ENCODE results near the gene BCL10. TPM values are rescaled to one million over a fixed set of nuclear protein-coding genes. Genes with fewer than 3 reads are reported as not detected.

BCL10 gene
- 14.3 and 15.6 TPM in 2 replicates for total RNA-seq
- polyA plus RNA-seq (2012): 9.1 TPM

- peak; percentile 99 for DNase-seq (ENCODE audit: low read depth)
Measured at GRCh38 chr1:85276215-85276977, at the start of gene BCL10. BCL10 (minus strand) TSS chr1:85276632; CDS start chr1:85276352, 280 bp downstream.

- no peak for DNase-seq (ENCODE audit: low read depth)
Measured at GRCh38 chr1:85325920-85326319, 49.5 kb upstream of the BCL10 start.

GRCh38 chr1:85323770-85324169, 47.3 kb upstream of the BCL10 start:
- no peak for DNase-seq (ENCODE audit: low read depth)

GRCh38 chr1:85322655-85323054, 46.2 kb upstream of the BCL10 start:
- no peak for DNase-seq (ENCODE audit: low read depth)

- DNase-seq (ENCODE audit: low read depth): peak; percentile 91
Measured at GRCh38 chr1:85321237-85321964, 45.0 kb upstream of the BCL10 start.

- DNase-seq (ENCODE audit: low read depth): no peak
Measured at GRCh38 chr1:85320371-85321131, 44.1 kb upstream of the BCL10 start.

GRCh38 chr1:85319931-85320330, 43.5 kb upstream of the BCL10 start:
- DNase-seq (ENCODE audit: low read depth): no peak

GRCh38 chr1:85319491-85319890, 43.1 kb upstream of the BCL10 start:
- no peak for DNase-seq (ENCODE audit: low read depth)

- DNase-seq (ENCODE audit: low read depth): no peak
Measured at GRCh38 chr1:85318217-85318616, 41.8 kb upstream of the BCL10 start.

- DNase-seq (ENCODE audit: low read depth): no peak
Measured at GRCh38 chr1:85317560-85317959, 41.1 kb upstream of the BCL10 start.

- no peak for DNase-seq (ENCODE audit: low read depth)
Measured at GRCh38 chr1:85316321-85316720, 39.9 kb upstream of the BCL10 start.

- no peak for DNase-seq (ENCODE audit: low read depth)
Measured at GRCh38 chr1:85315789-85316188, 39.4 kb upstream of the BCL10 start.

- no peak for DNase-seq (ENCODE audit: low read depth)
Measured at GRCh38 chr1:85314726-85315125, 38.3 kb upstream of the BCL10 start.

- peak; percentile 91 for DNase-seq (ENCODE audit: low read depth)
Measured at GRCh38 chr1:85313888-85314696, 37.7 kb upstream of the BCL10 start.

GRCh38 chr1:85311818-85312217, 35.4 kb upstream of the BCL10 start:
- DNase-seq (ENCODE audit: low read depth): no peak

GRCh38 chr1:85308833-85309350, 32.5 kb upstream of the BCL10 start:
- no peak for DNase-seq (ENCODE audit: low read depth)

GRCh38 chr1:85307987-85308832, 31.8 kb upstream of the BCL10 start:
- peak; percentile 89 for DNase-seq (ENCODE audit: low read depth)

GRCh38 chr1:85306236-85306635, 29.8 kb upstream of the BCL10 start:
- no peak for DNase-seq (ENCODE audit: low read depth)

GRCh38 chr1:85303440-85304162, 27.2 kb upstream of the BCL10 start:
- DNase-seq (ENCODE audit: low read depth): no peak

Measured in myocyte (in vitro differentiated cells).